A673 (cell line): ENCODE measurements around the gene PADI1.

Experiments used
- CTCF ChIP-seq: fragments of 300-800, 200-600 bp; sonication (generic); conservative IDR thresholded peaks from 2 replicates; pipeline ENCODE4 v1.5.1; 2017; ENCODE audit warnings: low read depth, mild to moderate bottlenecking, antibody characterized with exemption, low read length, moderate library complexity, mixed read lengths
- EZH2 ChIP-seq: fragments of 200-600 bp; sonication (generic); IDR thresholded peaks from 2 replicates; pipeline ENCODE4 v1.6.1; 2017; ENCODE audit warnings: borderline replicate concordance, low read depth, mild to moderate bottlenecking, mixed read lengths, antibody characterized with exemption, low read length; ENCODE audit not compliant: poor library complexity, severe bottlenecking

GRCh38 chr1:17207966-17208418, 3.1 kb downstream of the PADI1 start:
- TF ChIP-seq CTCF (no peak), EZH2 (no peak)
